RPMI8226 (cell line): ENCODE results near the gene TSPAN18.
A peak's percentile ranks its signal among the peaks of the same experiment; 100 is the strongest.

ENCODE experiments used
- DNase-seq: peaks from one replicate; pipeline ENCODE4 v3.0.0-alpha.2; 2015

The TSPAN18 gene

GRCh38 chr11:44763121-44763820 lies 36.5 kb downstream of the TSPAN18 start:
- no peak for DNase-seq

GRCh38 chr11:44764583-44764982 lies 37.8 kb downstream of the TSPAN18 start:
- no peak for DNase-seq

GRCh38 chr11:44765026-44765595 lies 38.3 kb downstream of the TSPAN18 start:
- DNase-seq, result no peak

- DNase-seq, result no peak
Observed at GRCh38 chr11:44765676-44766075, 38.9 kb downstream of the TSPAN18 start.

- no peak for DNase-seq
Observed at GRCh38 chr11:44766112-44766971, 39.6 kb downstream of the TSPAN18 start.

- DNase-seq, result no peak
Observed at GRCh38 chr11:44766972-44767278, 40.2 kb downstream of the TSPAN18 start.

- DNase-seq, result no peak
Observed at GRCh38 chr11:44767421-44767820, 40.7 kb downstream of the TSPAN18 start.

GRCh38 chr11:44770401-44770800 lies 43.6 kb downstream of the TSPAN18 start:
- DNase-seq, result no peak

- DNase-seq, result no peak
Observed at GRCh38 chr11:44771252-44771734, 44.5 kb downstream of the TSPAN18 start.

- no peak for DNase-seq
Observed at GRCh38 chr11:44771841-44772240, 45.1 kb downstream of the TSPAN18 start.

GRCh38 chr11:44773351-44773965 lies 46.7 kb downstream of the TSPAN18 start:
- no peak for DNase-seq

- DNase-seq, result no peak
Observed at GRCh38 chr11:44774108-44774507, 47.3 kb downstream of the TSPAN18 start.

- no peak for DNase-seq
Observed at GRCh38 chr11:44774731-44775130, 48.0 kb downstream of the TSPAN18 start.

GRCh38 chr11:44775366-44775984 lies 48.7 kb downstream of the TSPAN18 start:
- peak; percentile 65 for DNase-seq

GRCh38 chr11:44775985-44776446 lies 49.3 kb downstream of the TSPAN18 start:
- DNase-seq, result no peak

- DNase-seq, result no peak
Observed at GRCh38 chr11:44776551-44777208, 49.9 kb downstream of the TSPAN18 start.

- DNase-seq, result no peak
Observed at GRCh38 chr11:44777209-44778194, 50.7 kb downstream of the TSPAN18 start.

GRCh38 chr11:44778195-44779100 lies 51.7 kb downstream of the TSPAN18 start:
- DNase-seq, result no peak

GRCh38 chr11:44779736-44780520 lies 53.2 kb downstream of the TSPAN18 start:
- DNase-seq, result no peak
